Neuronal stem cell (in vitro differentiated cells): ENCODE data around the gene SDR39U1.

Experiments
- DNase-seq: peaks from one replicate; pipeline ENCODE4 v3.0.0-alpha.2; 2013; ENCODE audit warnings: low spot score
- H2AFZ ChIP-seq: one replicate; pipeline ENCODE4 v1.6.1; 2013; ENCODE audit warnings: mild to moderate bottlenecking, low read length, inconsistent platforms
- H2AK5ac ChIP-seq: 2 replicates; pipeline ENCODE4 v1.6.1; 2013; ENCODE audit warnings: low read depth, mild to moderate bottlenecking, inconsistent platforms, low read length, moderate library complexity, mixed read lengths
- H2BK120ac ChIP-seq: 2 replicates; pipeline ENCODE4 v1.6.1; 2013; ENCODE audit warnings: low read depth, mild to moderate bottlenecking, inconsistent platforms, low read length, moderate library complexity, mixed read lengths
- H2BK12ac ChIP-seq: one replicate; pipeline ENCODE4 v1.6.1; 2013; ENCODE audit warnings: low read length, inconsistent platforms
- H2BK15ac ChIP-seq: 2 replicates; pipeline ENCODE4 v1.6.1; 2013; ENCODE audit warnings: mild to moderate bottlenecking, low read length, inconsistent platforms, mixed read lengths
- H2BK5ac ChIP-seq: one replicate; pipeline ENCODE4 v1.6.1; 2013; ENCODE audit warnings: inconsistent platforms, mild to moderate bottlenecking, low read length, moderate library complexity
- H3K14ac ChIP-seq: one replicate; pipeline ENCODE4 v1.6.1; 2013; ENCODE audit warnings: low read length, inconsistent platforms
- H3K18ac ChIP-seq: 2 replicates; pipeline ENCODE4 v1.6.1; 2013; ENCODE audit warnings: low read length, inconsistent platforms
- H3K23ac ChIP-seq: 2 replicates; pipeline ENCODE4 v1.6.1; 2013; ENCODE audit warnings: low read depth, mild to moderate bottlenecking, mixed read lengths, low read length, inconsistent platforms; ENCODE audit not compliant: poor library complexity
- H3K27ac ChIP-seq: replicated peaks from 3 replicates; pipeline ENCODE4 v1.5.1; 2013; ENCODE audit warnings: low read length, inconsistent platforms
- H3K27me3 ChIP-seq, 3 experiments: 2 replicates each; pipeline ENCODE4 v1.6.1; 2013; ENCODE audit warnings: low read length in 3 of 3, mild to moderate bottlenecking in 2 of 3, inconsistent platforms in 1 of 3, low read depth in 1 of 3, mixed read lengths in 1 of 3, moderate library complexity in 1 of 3; ENCODE audit not compliant: control insufficient read depth in 3 of 3, insufficient read depth in 3 of 3
- H3K36me3 ChIP-seq, 2 donors: replicated peaks in 1 of 2; 2 replicates each; pipeline ENCODE4 v1.6.1; 2013; ENCODE audit warnings: low read length in 2 of 2; ENCODE audit not compliant: control insufficient read depth in 2 of 2, insufficient read depth in 2 of 2
- H3K4ac ChIP-seq: 2 replicates; pipeline ENCODE4 v1.6.1; 2013; ENCODE audit warnings: inconsistent platforms, mild to moderate bottlenecking, low read length, moderate library complexity
- H3K4me1 ChIP-seq, 2 donors: 1 replicate in 1 of 2; 2 replicates in 1 of 2; pipeline ENCODE4 v1.6.1; 2013; ENCODE audit warnings: low read length in 2 of 2, low read depth in 1 of 2; ENCODE audit not compliant: control insufficient read depth in 2 of 2, insufficient read depth in 1 of 2
- H3K4me2 ChIP-seq: one replicate; pipeline ENCODE4 v1.6.1; 2013; ENCODE audit warnings: mild to moderate bottlenecking, low read length, inconsistent platforms; ENCODE audit not compliant: insufficient read depth, poor library complexity, severe bottlenecking
- H3K4me3 ChIP-seq, 2 donors: 2 replicates each; pipeline ENCODE4 v1.5.1; 2013; ENCODE audit warnings: low read length in 2 of 2, mild to moderate bottlenecking in 2 of 2, inconsistent platforms in 1 of 2, moderate library complexity in 1 of 2
- H3K79me1 ChIP-seq: one replicate; pipeline ENCODE4 v1.6.1; 2013; ENCODE audit warnings: low read depth, mild to moderate bottlenecking, inconsistent platforms, low read length, moderate library complexity
- H3K9ac ChIP-seq: one replicate; pipeline ENCODE4 v1.6.1; 2013; ENCODE audit warnings: mild to moderate bottlenecking, low read depth, low read length, inconsistent platforms; ENCODE audit not compliant: poor library complexity
- H3K9me3 ChIP-seq, 2 donors: replicated peaks in 1 of 2; 2 replicates each; pipeline versions ENCODE3 to v1.6.1; 2013; ENCODE audit warnings: low read length in 2 of 2, mild to moderate bottlenecking in 2 of 2, inconsistent platforms in 1 of 2, low read depth in 1 of 2, mixed read lengths in 1 of 2, moderate library complexity in 1 of 2; ENCODE audit not compliant: control insufficient read depth in 2 of 2, insufficient read depth in 1 of 2
- H4K8ac ChIP-seq: one replicate; pipeline ENCODE4 v1.6.1; 2013; ENCODE audit warnings: low read depth, mild to moderate bottlenecking, inconsistent platforms, low read length, moderate library complexity
- H4K91ac ChIP-seq: one replicate; pipeline ENCODE4 v1.6.1; 2013; ENCODE audit warnings: low read length, low read depth, mild to moderate bottlenecking, inconsistent platforms; ENCODE audit not compliant: poor library complexity
- WGBS, 2 donors: extraction: QIAGEN DNeasy Blood & Tissue Kit; methylation state at CpG; one replicate each; pipeline ENCODE4 v1.1.7; 2013; ENCODE audit warnings: missing lambda C conversion rate in 2 of 2, mixed read lengths in 1 of 2; ENCODE audit not compliant: insufficient read length in 2 of 2, insufficient replicate concordance in 1 of 2; ENCODE audit errors: extremely low coverage in 2 of 2; 5-methylcytosine and 5-hydroxymethylcytosine counted together

The SDR39U1 gene

DNA sequence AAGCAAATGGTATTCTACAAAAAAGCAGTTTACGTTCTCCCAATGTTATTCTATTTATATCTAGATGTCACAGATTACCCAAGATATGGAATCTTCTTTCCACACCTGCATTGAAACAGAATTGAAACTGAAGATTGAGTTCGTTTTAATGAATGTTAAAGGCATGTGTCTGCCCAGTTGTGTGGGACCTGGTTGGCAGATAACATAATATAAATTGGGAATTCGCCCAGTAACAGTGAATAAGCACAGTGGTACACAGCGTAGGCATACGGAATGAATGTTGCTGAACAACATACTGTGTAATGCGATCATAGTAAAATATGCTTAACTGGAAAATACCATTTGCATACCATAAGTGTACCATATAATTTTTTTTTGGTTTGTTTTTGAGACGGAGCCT lies 8.5 kb downstream of the SDR39U1 start:
- no peak overlapping the region for H3K14ac ChIP-seq
- no peak overlapping the region for H3K4ac ChIP-seq
- H3K23ac ChIP-seq = no peak overlapping the region
- no peak overlapping the region for H3K4me2 ChIP-seq
- no peak overlapping the region for H3K9ac ChIP-seq
- peaks cover 8 to 9% of the 10 kb centered on the region in 2 donors for H3K4me1 ChIP-seq
- H3K18ac ChIP-seq = no peak overlapping the region
- H3K27me3 ChIP-seq = no peaks in the 10 kb centered on the region
- no peak overlapping the region for H2BK12ac ChIP-seq
- no peak for DNase-seq
- no peak overlapping the region for H3K27ac ChIP-seq
- no CpG with 5 or more reads among the region's 7 CpGs for WGBS, 2 donors
- H2AFZ ChIP-seq = no peak overlapping the region
- H2BK5ac ChIP-seq = no peak overlapping the region
- H2BK120ac ChIP-seq = no peak overlapping the region
- H4K8ac ChIP-seq = no peak overlapping the region
- no peak overlapping the region for H4K91ac ChIP-seq
- no peak overlapping the region for H2BK15ac ChIP-seq
- H3K4me3 ChIP-seq = no peak overlapping the region
- no peaks in the 10 kb centered on the region for H3K9me3 ChIP-seq
- H3K36me3 ChIP-seq = peaks cover 29 to 60% of the 10 kb centered on the region in 2 donors
- peaks cover 11% of the 10 kb centered on the region for H3K79me1 ChIP-seq
- no peak overlapping the region for H2AK5ac ChIP-seq

- H3K14ac ChIP-seq = no peak overlapping the region
- no peak overlapping the region for H4K8ac ChIP-seq
- no peaks in the 10 kb centered on the region for H3K9me3 ChIP-seq
- no peak overlapping the region for H3K9ac ChIP-seq
- H2AFZ ChIP-seq = no peak overlapping the region
- H3K4me1 ChIP-seq = peaks cover 9% of the 10 kb centered on the region in 2 donors
- no peak overlapping the region for H2BK12ac ChIP-seq
- H3K4me2 ChIP-seq = no peak overlapping the region
- H3K27me3 ChIP-seq = no peaks in the 10 kb centered on the region
- peaks cover 11% of the 10 kb centered on the region for H3K79me1 ChIP-seq
- peaks cover 20 to 45% of the 10 kb centered on the region in 2 donors for H3K36me3 ChIP-seq
- H2BK15ac ChIP-seq = no peak overlapping the region
- no peak overlapping the region for H4K91ac ChIP-seq
- H3K27ac ChIP-seq = no peak overlapping the region
- H2AK5ac ChIP-seq = peak overlapping the region; percentile 73
- no CpG with 5 or more reads among the region's 24 CpGs for WGBS, 2 donors
- no peak overlapping the region for H2BK5ac ChIP-seq
- peak overlapping the region; percentile 56 for H3K23ac ChIP-seq
- H2BK120ac ChIP-seq = no peak overlapping the region
- H3K18ac ChIP-seq = no peak overlapping the region
- no peak overlapping the region for H3K4ac ChIP-seq
- no peak overlapping the region for H3K4me3 ChIP-seq
- DNase-seq = no peak
Measured at GRCh38 chr14:24432259-24433131, 10.1 kb downstream of the SDR39U1 start.

GRCh38 chr14:24431569-24432258 lies 10.9 kb downstream of the SDR39U1 start:
- DNase-seq = peak; percentile 88
- peaks cover 9% of the 10 kb centered on the region in 2 donors for H3K4me1 ChIP-seq
- H3K18ac ChIP-seq = no peak overlapping the region
- no peak overlapping the region for H3K4me3 ChIP-seq
- no peaks in the 10 kb centered on the region for H3K9me3 ChIP-seq
- H4K91ac ChIP-seq = no peak overlapping the region
- H2BK5ac ChIP-seq = no peak overlapping the region
- H3K9ac ChIP-seq = no peak overlapping the region
- peak overlapping the region; percentile 73 for H2AK5ac ChIP-seq
- H3K14ac ChIP-seq = no peak overlapping the region
- H2BK15ac ChIP-seq = no peak overlapping the region
- peaks cover 16 to 38% of the 10 kb centered on the region in 2 donors for H3K36me3 ChIP-seq
- no peak overlapping the region for H2AFZ ChIP-seq
- H3K27me3 ChIP-seq = peaks cover 0 to 6% (median 3%) of the 10 kb centered on the region in 3 experiments
- H3K23ac ChIP-seq = peak overlapping the region; percentile 56
- no peak overlapping the region for H3K4ac ChIP-seq
- no peak overlapping the region for H2BK12ac ChIP-seq
- H4K8ac ChIP-seq = no peak overlapping the region
- no peak overlapping the region for H2BK120ac ChIP-seq
- peaks cover 11% of the 10 kb centered on the region for H3K79me1 ChIP-seq
- no peak overlapping the region for H3K4me2 ChIP-seq
- H3K27ac ChIP-seq = no peak overlapping the region
- WGBS, 2 donors = no CpG with 5 or more reads among the region's 15 CpGs
